Activated CD4-positive, CD25-positive, alpha-beta regulatory T cell treated with anti-CD3 and anti-CD28 coated beads, Interleukin-2, amount 50 U/mL, for 24 hours (primary cell): ENCODE data around the gene ZSWIM3.
A peak's percentile ranks its signal among the peaks of the same experiment; 100 is the strongest.
"Not testable (repeated sequence)": the region's sequence is repeated elsewhere in the genome, so short reads cannot be mapped to it uniquely, and the experiment has no call there.

Source experiments
- ATAC-seq, 2 donors: fragments of 150-1000 bp; cut with Tn5 transposase; one replicate each; pipeline ENCODE4 v1.10.0; 2021; ENCODE audit warnings: mild to moderate bottlenecking in 1 of 2, moderate library complexity in 1 of 2

Gene ZSWIM3

GRCh38 chr20:45861221-45862075, 4.0 kb downstream of the ZSWIM3 start:
- ATAC-seq = no peak

- no peak for ATAC-seq
Observed at GRCh38 chr20:45863543-45864470, 6.4 kb downstream of the ZSWIM3 start.

GRCh38 chr20:45866454-45866853, 9.0 kb downstream of the ZSWIM3 start:
- no peak for ATAC-seq

GRCh38 chr20:45867136-45867818, 9.9 kb downstream of the ZSWIM3 start:
- no peak for ATAC-seq

GRCh38 chr20:45867819-45868176, 10.4 kb downstream of the ZSWIM3 start:
- no peak for ATAC-seq

GRCh38 chr20:45872626-45873025, 15.2 kb downstream of the ZSWIM3 start:
- ATAC-seq = no peak

GRCh38 chr20:45873409-45874103, 16.1 kb downstream of the ZSWIM3 start:
- no peak for ATAC-seq

- ATAC-seq = not testable (repeated sequence)
Observed at GRCh38 chr20:45874104-45874481, 16.7 kb downstream of the ZSWIM3 start.

- ATAC-seq = no peak
Observed at GRCh38 chr20:45874576-45874975, 17.2 kb downstream of the ZSWIM3 start.

- no peak for ATAC-seq
Observed at GRCh38 chr20:45878076-45878761, 20.8 kb downstream of the ZSWIM3 start.

GRCh38 chr20:45880988-45881788, 23.8 kb downstream of the ZSWIM3 start, which contains the start of gene ZSWIM1:
Gene ZSWIM1, plus strand, starts transcription at chr20:45881227. Its CDS starts 1,366 bp downstream, at chr20:45882593.
- ATAC-seq = peak; percentile 96 to 97

- no peak for ATAC-seq
Observed at GRCh38 chr20:45882469-45883099, 25.2 kb downstream of the ZSWIM3 start.

GRCh38 chr20:45883100-45883469, 25.7 kb downstream of the ZSWIM3 start:
- no peak for ATAC-seq

GRCh38 chr20:45886590-45887345, 29.4 kb downstream of the ZSWIM3 start:
- no peak for ATAC-seq

GRCh38 chr20:45887346-45887715, 29.9 kb downstream of the ZSWIM3 start, which contains the start of gene SPATA25:
Gene SPATA25, minus strand, starts transcription at chr20:45887622. Its CDS starts 32 bp downstream, at chr20:45887590.
- ATAC-seq = no peak

- ATAC-seq = no peak
Observed at GRCh38 chr20:45888681-45889080, 31.3 kb downstream of the ZSWIM3 start.

- peak; percentile 22 to 36 for ATAC-seq
Observed at GRCh38 chr20:45890077-45890984, 32.9 kb downstream of the ZSWIM3 start.
